Mesendoderm (in vitro differentiated cells): ENCODE data around the gene TRAPPC8.
A peak's percentile ranks its signal among the peaks of the same experiment; 100 is the strongest.
"Not testable (repeated sequence)": the region's sequence is repeated elsewhere in the genome, so short reads cannot be mapped to it uniquely, and the experiment has no call there.

Experiments used
- DNase-seq: peaks from one replicate; pipeline ENCODE4 v3.0.0; 2013
- H2AK5ac ChIP-seq: 2 replicates; pipeline ENCODE4 v1.6.1; 2013; ENCODE audit warnings: low read length, inconsistent platforms
- H2BK120ac ChIP-seq: 2 replicates; pipeline ENCODE4 v1.6.1; 2013; ENCODE audit warnings: low read depth, mild to moderate bottlenecking, low read length, moderate library complexity, mixed read lengths
- H2BK15ac ChIP-seq: replicated peaks from 2 replicates; pipeline ENCODE4 v1.6.1; 2013; ENCODE audit warnings: low read depth, mild to moderate bottlenecking, moderate library complexity
- H2BK5ac ChIP-seq: 2 replicates; pipeline ENCODE4 v1.6.1; 2013; ENCODE audit warnings: low read length, inconsistent platforms
- H3K18ac ChIP-seq: 2 replicates; pipeline ENCODE4 v1.6.1; 2013; ENCODE audit warnings: mild to moderate bottlenecking, low read length, mixed read lengths
- H3K23ac ChIP-seq: one replicate; pipeline ENCODE4 v1.6.1; 2013; ENCODE audit warnings: low read length
- H3K27ac ChIP-seq: 2 replicates; pipeline ENCODE4 v1.5.1; 2013; ENCODE audit warnings: low read depth, mild to moderate bottlenecking, inconsistent platforms, low read length, moderate library complexity
- H3K27me3 ChIP-seq: 2 replicates; pipeline ENCODE4 v1.6.1; 2013; ENCODE audit warnings: low read length, control low read depth, mild to moderate bottlenecking, inconsistent platforms; ENCODE audit not compliant: insufficient read depth, poor library complexity
- H3K36me3 ChIP-seq: 2 replicates; pipeline ENCODE4 v1.6.1; 2013; ENCODE audit warnings: low read length, inconsistent platforms; ENCODE audit not compliant: control insufficient read depth, insufficient read depth
- H3K4ac ChIP-seq: one replicate; pipeline ENCODE4 v1.6.1; 2013; ENCODE audit warnings: low read depth, mild to moderate bottlenecking, low read length, moderate library complexity
- H3K4me1 ChIP-seq: 2 replicates; pipeline ENCODE4 v1.6.1; 2013; ENCODE audit warnings: low read depth, low read length, inconsistent platforms; ENCODE audit not compliant: control insufficient read depth
- H3K4me2 ChIP-seq: 2 replicates; pipeline ENCODE4 v1.6.1; 2013; ENCODE audit warnings: low read length
- H3K4me3 ChIP-seq: 2 replicates; pipeline ENCODE4 v1.5.1; 2013; ENCODE audit warnings: mild to moderate bottlenecking, low read length
- H3K56ac ChIP-seq: one replicate; pipeline ENCODE4 v1.6.1; 2013; ENCODE audit warnings: low read length
- H3K79me1 ChIP-seq: 2 replicates; pipeline ENCODE4 v1.6.1; 2013; ENCODE audit warnings: low read length, inconsistent platforms
- H3K79me2 ChIP-seq: 2 replicates; pipeline ENCODE4 v1.6.1; 2013; ENCODE audit warnings: mild to moderate bottlenecking, low read length; ENCODE audit not compliant: control insufficient read depth, insufficient read depth
- H3K9ac ChIP-seq: 2 replicates; pipeline ENCODE4 v1.6.1; 2013; ENCODE audit warnings: low read length, inconsistent platforms
- H4K5ac ChIP-seq: one replicate; pipeline ENCODE4 v1.6.1; 2013; ENCODE audit warnings: low read length
- H4K8ac ChIP-seq: one replicate; pipeline ENCODE4 v1.6.1; 2013; ENCODE audit warnings: low read depth, mild to moderate bottlenecking, control low read depth, low read length, moderate library complexity
- WGBS: extraction: QIAGEN DNeasy Blood & Tissue Kit; methylation state at CpG from one replicate; pipeline ENCODE4 v1.1.7; 2013; ENCODE audit warnings: low lambda C conversion rate, missing lambda C conversion rate; ENCODE audit not compliant: insufficient coverage; ENCODE audit errors: extremely low coverage; 5-methylcytosine and 5-hydroxymethylcytosine counted together

Gene TRAPPC8

DNA sequence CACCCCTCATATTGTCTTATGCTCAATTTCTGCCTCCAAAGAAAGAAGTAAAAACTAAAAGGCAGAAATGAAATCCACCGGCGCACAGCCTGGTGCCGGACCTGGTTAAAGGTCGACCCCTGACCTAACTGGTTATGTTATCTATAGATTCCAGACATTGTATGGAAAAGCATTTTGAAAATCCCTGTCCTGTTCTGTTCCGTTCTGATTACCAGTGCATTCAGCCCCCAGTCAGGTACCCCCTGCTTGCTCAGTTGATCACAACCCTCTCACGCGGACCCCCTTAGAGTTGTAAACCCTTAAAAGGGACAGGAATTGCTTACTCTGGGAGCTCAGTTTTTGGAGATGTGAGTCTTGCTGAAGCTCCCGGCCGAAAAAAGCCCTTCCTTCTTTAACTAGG, 5.4 kb upstream of the TRAPPC8 start:
- not testable (repeated sequence) for H3K79me1 ChIP-seq, H3K4ac ChIP-seq, H3K27ac ChIP-seq, H4K5ac ChIP-seq, H3K56ac ChIP-seq, H3K4me3 ChIP-seq, H3K4me1 ChIP-seq, H3K23ac ChIP-seq, H3K79me2 ChIP-seq, H2AK5ac ChIP-seq, H4K8ac ChIP-seq, H3K4me2 ChIP-seq, H2BK120ac ChIP-seq, H3K9ac ChIP-seq, H3K27me3 ChIP-seq, H3K36me3 ChIP-seq, DNase-seq, H3K18ac ChIP-seq, H2BK5ac ChIP-seq, H2BK15ac ChIP-seq
- no CpG with 5 or more reads among the region's 9 CpGs for WGBS

- DNase-seq: peak; percentile 86
- H3K4me3 ChIP-seq: no peak overlapping the region
- peak overlapping the region; percentile 92 for H2AK5ac ChIP-seq
- no peak overlapping the region for H3K4me2 ChIP-seq
- peak overlapping the region; percentile 59 for H3K27ac ChIP-seq
- no peak overlapping the region for H3K18ac ChIP-seq
- no CpG with 5 or more reads among the region's 8 CpGs for WGBS
- H3K4ac ChIP-seq: no peak overlapping the region
- H3K56ac ChIP-seq: peak overlapping the region; percentile 25
- H3K27me3 ChIP-seq: no peaks in the 10 kb centered on the region
- H4K8ac ChIP-seq: no peak overlapping the region
- H3K4me1 ChIP-seq: no peaks in the 10 kb centered on the region
- H3K36me3 ChIP-seq: no peaks in the 10 kb centered on the region
- H3K23ac ChIP-seq: no peak overlapping the region
- H2BK5ac ChIP-seq: peak overlapping the region; percentile 89
- no peak overlapping the region for H2BK15ac ChIP-seq
- H3K9ac ChIP-seq: no peak overlapping the region
- peaks cover 13% of the 10 kb centered on the region for H3K79me2 ChIP-seq
- H2BK120ac ChIP-seq: no peak overlapping the region
- H4K5ac ChIP-seq: no peak overlapping the region
- no peaks in the 10 kb centered on the region for H3K79me1 ChIP-seq
Measured at GRCh38 chr18:31946305-31947046, 3.5 kb upstream of the TRAPPC8 start.

DNA sequence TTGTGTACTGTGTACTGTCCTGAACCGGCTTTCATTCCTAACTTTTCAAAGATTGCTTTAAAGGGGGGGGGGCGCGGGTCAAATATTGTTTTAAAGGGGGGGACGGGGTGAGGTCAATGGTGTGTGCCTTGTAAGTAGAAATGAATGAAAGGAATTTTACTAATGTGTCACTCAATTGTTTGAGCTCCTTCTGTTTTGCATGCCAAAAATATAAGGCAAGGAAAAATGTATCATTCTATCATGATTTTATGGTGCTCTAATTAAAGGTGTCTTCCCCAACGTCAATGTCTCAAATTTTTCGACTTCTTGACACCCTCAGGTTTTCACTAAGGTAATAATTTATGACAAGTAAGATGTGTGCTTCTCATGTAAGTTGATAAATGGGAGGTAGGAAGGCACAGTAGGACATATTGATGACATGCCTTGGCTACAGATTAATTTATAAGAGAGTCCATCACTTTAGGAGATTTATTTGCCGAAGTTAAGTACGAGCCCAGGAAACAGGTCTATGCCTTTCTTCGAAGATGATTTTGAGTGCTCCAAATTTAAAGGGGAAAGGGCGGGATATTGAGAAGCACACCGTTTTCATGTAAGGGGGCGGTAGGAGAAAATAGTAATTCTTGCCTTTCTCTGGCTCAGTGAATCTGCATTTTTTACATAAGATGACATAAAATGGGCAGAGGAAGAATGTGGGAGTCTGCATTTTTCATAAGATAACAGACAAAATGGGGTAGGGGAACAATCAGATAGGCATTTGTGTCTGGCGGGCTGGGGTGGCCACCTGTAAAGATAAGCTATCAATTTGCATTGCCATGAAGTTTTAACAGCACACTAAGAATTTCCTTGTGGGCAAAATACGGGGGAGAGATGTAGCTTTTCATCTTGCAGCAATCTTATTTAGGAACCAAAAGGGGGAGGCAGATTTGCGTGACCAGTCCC, 1.2 kb upstream of the TRAPPC8 start:
- peak overlapping the region; percentile 18 for H2BK5ac ChIP-seq
- H3K23ac ChIP-seq: no peak overlapping the region
- H3K18ac ChIP-seq: peak overlapping the region; percentile 4
- no peak overlapping the region for H2BK120ac ChIP-seq
- no peak overlapping the region for H3K4ac ChIP-seq
- peak; percentile 46 for DNase-seq
- peak overlapping the region; percentile 62 for H3K56ac ChIP-seq
- H3K27me3 ChIP-seq: no peaks in the 10 kb centered on the region
- peaks cover 33% of the 10 kb centered on the region for H3K79me2 ChIP-seq
- no peaks in the 10 kb centered on the region for H3K4me1 ChIP-seq
- no peak overlapping the region for H2BK15ac ChIP-seq
- H3K36me3 ChIP-seq: no peaks in the 10 kb centered on the region
- peak overlapping the region; percentile 67 for H3K9ac ChIP-seq
- no peak overlapping the region for H2AK5ac ChIP-seq
- H3K4me3 ChIP-seq: peak overlapping the region; percentile 62
- no peak overlapping the region for H4K8ac ChIP-seq
- H4K5ac ChIP-seq: no peak overlapping the region
- H3K79me1 ChIP-seq: peaks cover 5% of the 10 kb centered on the region
- H3K4me2 ChIP-seq: peak overlapping the region; percentile 14
- WGBS: no CpG with 5 or more reads among the region's 15 CpGs
- H3K27ac ChIP-seq: peak overlapping the region; percentile 79

DNA sequence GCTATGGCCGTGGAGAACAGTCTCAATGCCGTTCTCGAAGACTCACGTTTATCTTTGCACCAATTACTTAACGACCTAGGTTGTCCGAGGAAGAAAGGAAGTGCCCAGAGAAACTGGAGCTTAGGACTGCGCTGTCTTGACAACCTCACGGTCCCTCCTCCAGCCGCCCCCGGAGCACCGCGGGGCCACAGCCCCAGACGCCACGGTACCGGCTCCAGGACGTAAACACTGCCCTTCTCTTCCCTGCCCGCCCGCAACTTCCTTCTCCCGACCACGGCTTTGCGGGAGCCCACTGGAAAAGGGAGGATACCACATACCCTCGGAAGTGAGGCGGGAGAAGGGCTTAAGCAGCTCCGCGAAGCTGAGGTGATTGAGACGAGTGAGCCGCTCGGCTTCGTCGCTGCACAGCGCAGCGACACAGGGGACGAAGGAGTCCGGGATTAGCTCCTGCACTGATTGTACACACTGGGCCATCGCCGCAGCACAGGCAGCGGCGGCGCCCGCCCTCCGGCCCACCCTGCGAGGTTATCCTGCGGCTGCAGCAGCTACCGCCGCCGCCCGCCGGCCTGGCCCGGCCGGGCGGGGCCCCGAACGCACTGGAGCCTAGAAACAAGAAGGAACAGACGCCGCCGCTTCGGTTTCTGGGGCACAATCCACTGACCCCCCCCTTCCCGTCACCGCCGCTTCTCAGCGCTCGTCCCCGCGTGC, 483 bp downstream of the TRAPPC8 start:
- Histone ChIP-seq H3K27me3 (no peaks in the 10 kb centered on the region), H3K79me1 (peaks cover 5% of the 10 kb centered on the region), H4K8ac (peak overlapping the region; percentile 39), H3K4me3 (peak overlapping the region; percentile 97), H3K4me2 (peak overlapping the region; percentile 57), H3K36me3 (no peaks in the 10 kb centered on the region), H3K27ac (peak overlapping the region; percentile 75), H3K4ac (peak overlapping the region; percentile 28), H3K4me1 (no peaks in the 10 kb centered on the region), H3K23ac (peak overlapping the region; percentile 94), H2BK15ac (no peak overlapping the region), H2BK5ac (peak overlapping the region; percentile 85), H3K18ac (peak overlapping the region; percentile 57), H4K5ac (no peak overlapping the region), H2AK5ac (no peak overlapping the region), H3K79me2 (peaks cover 40% of the 10 kb centered on the region), H2BK120ac (peak overlapping the region; percentile 37), H3K56ac (peak overlapping the region; percentile 97), H3K9ac (peak overlapping the region; percentile 96)
- no CpG with 5 or more reads among the region's 64 CpGs for WGBS
- DNase-seq: peak; percentile 60

DNA sequence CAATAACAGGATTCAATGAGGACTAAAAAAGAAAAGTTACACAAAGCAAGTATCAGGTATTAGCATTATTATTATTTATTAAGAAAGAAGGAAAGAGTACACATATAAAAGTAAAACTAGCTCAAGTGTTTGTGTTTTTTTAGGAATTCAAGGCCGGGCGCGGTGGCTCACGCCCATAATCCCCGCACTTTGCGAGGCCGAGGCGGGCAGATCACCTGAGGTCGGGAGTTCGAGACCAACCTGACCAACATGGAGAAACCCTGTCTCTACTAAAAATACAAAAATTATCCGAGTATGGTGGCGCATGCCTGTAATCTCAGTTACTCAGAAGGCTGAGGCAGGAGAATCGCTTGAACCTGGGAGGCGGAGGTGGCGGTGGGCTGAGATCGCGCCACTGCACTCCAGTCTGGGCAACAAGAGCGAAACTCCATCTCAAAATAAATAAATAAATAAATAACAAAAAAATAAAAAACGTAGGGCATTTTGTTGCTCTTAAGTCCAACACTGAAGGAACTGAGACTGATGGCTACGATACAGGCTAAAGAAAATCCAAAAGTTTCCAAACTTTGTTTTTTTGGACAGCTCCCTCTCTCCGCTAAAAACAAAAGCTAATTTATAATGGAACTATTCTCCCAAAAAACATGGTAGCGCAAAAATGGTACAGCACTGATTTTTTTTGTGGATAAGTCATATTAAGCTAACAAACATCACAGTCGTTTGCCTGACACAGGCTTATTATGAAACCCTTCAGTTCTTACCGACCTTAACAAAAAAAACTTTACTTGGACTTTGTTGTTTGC, 1.7 kb downstream of the TRAPPC8 start:
- Histone ChIP-seq H2BK120ac (no peak overlapping the region), H3K79me2 (peaks cover 48% of the 10 kb centered on the region), H3K18ac (no peak overlapping the region), H3K4me2 (peak overlapping the region; percentile 47), H3K27ac (no peak overlapping the region), H2AK5ac (no peak overlapping the region), H4K8ac (no peak overlapping the region), H2BK15ac (no peak overlapping the region), H3K23ac (no peak overlapping the region), H3K4ac (no peak overlapping the region), H3K27me3 (no peaks in the 10 kb centered on the region), H3K9ac (peak overlapping the region; percentile 96), H2BK5ac (no peak overlapping the region), H4K5ac (no peak overlapping the region), H3K4me3 (no peak overlapping the region), H3K56ac (no peak overlapping the region), H3K79me1 (peaks cover 5% of the 10 kb centered on the region), H3K36me3 (no peaks in the 10 kb centered on the region), H3K4me1 (no peaks in the 10 kb centered on the region)
- DNase-seq: no peak
- WGBS: no CpG with 5 or more reads among the region's 24 CpGs
